T-helper 17 cell (primary cell): ENCODE data around the gene KMT2C. TPM values are rescaled to one million over a fixed set of nuclear protein-coding genes. Genes with fewer than 3 reads are reported as not detected.
"Not testable (repeated sequence)": the region's sequence is repeated elsewhere in the genome, so short reads cannot be mapped to it uniquely, and the experiment has no call there.

Experiments used
- ATAC-seq: fragments of 150-1000 bp; cut with Tn5 transposase; 2 replicates; pipeline ENCODE4 v1.10.0; 2021; ENCODE audit warnings: mild to moderate bottlenecking, moderate library complexity
- DNase-seq, 3 donors: peaks; one replicate each; pipeline versions ENCODE4 v3.0.0 to v3.0.0-alpha.2; 2020 to 2021
- H3K9me3 ChIP-seq: one replicate; pipeline ENCODE4 v1.7.0; 2013; ENCODE audit warnings: low read length, mild to moderate bottlenecking; ENCODE audit not compliant: control insufficient read depth, poor library complexity, severe bottlenecking
- H3K27ac Mint-ChIP-seq: one replicate; pipeline ENCODE4 v1.8.0; 2022; ENCODE audit warnings: mild to moderate bottlenecking, moderate library complexity, mixed read lengths
- H3K27me3 Mint-ChIP-seq: one replicate; pipeline ENCODE4 v1.8.0; 2022; ENCODE audit warnings: mixed read lengths
- H3K36me3 Mint-ChIP-seq: one replicate; pipeline ENCODE4 v1.8.0; 2022; ENCODE audit warnings: low read depth, mixed read lengths
- H3K4me1 Mint-ChIP-seq: one replicate; pipeline ENCODE4 v1.8.0; 2022; ENCODE audit warnings: mild to moderate bottlenecking, mixed read lengths
- H3K4me3 Mint-ChIP-seq: one replicate; pipeline ENCODE4 v1.8.0; 2022; ENCODE audit warnings: mild to moderate bottlenecking, moderate library complexity, mixed read lengths
- total RNA-seq, 4 donors: library from RNA in 2 of 4; stranded (reverse) in 2 of 4; gene quantifications; one replicate each; pipeline ENCODE4 v1.2.3 and lab custom pipeline; 2022 to 2026

KMT2C gene
- total RNA-seq, 2 donors from 2014 or later, result 151 to 154 TPM

GRCh38 chr7:152406491-152406890 is 29.3 kb downstream of the KMT2C start:
- Mint-ChIP-seq H3K4me1 (no peaks in the 10 kb centered on the region), H3K27ac (no peak overlapping the region), H3K4me3 (no peak overlapping the region), H3K36me3 (no peaks in the 10 kb centered on the region), H3K27me3 (no peaks in the 10 kb centered on the region)
- H3K9me3 ChIP-seq, result no peaks in the 10 kb centered on the region
- ATAC-seq, result peak; percentile 10
- DNase-seq, result no peak

GRCh38 chr7:152406030-152406429 is 29.8 kb downstream of the KMT2C start:
- H3K9me3 ChIP-seq, H3K27me3 Mint-ChIP-seq, H3K4me1 Mint-ChIP-seq, DNase-seq, H3K27ac Mint-ChIP-seq, H3K36me3 Mint-ChIP-seq, H3K4me3 Mint-ChIP-seq: not testable (repeated sequence)
- peak; percentile 10 for ATAC-seq

- no peaks in the 10 kb centered on the region for H3K36me3 Mint-ChIP-seq
- no peaks in the 10 kb centered on the region for H3K9me3 ChIP-seq
- DNase-seq, result no peak
- no peak overlapping the region for H3K27ac Mint-ChIP-seq
- H3K4me3 Mint-ChIP-seq, result no peak overlapping the region
- peaks cover 5% of the 10 kb centered on the region for H3K4me1 Mint-ChIP-seq
- no peaks in the 10 kb centered on the region for H3K27me3 Mint-ChIP-seq
- ATAC-seq, result peak; percentile 7
These were observed 32.1 kb downstream of the KMT2C start for GRCh38 chr7:152403726-152404125.

GRCh38 chr7:152402384-152403250 is 33.2 kb downstream of the KMT2C start:
- Mint-ChIP-seq H3K4me3 (no peak overlapping the region), H3K4me1 (peaks cover 12% of the 10 kb centered on the region), H3K36me3 (peaks cover 3% of the 10 kb centered on the region), H3K27ac (no peak overlapping the region), H3K27me3 (no peaks in the 10 kb centered on the region)
- ATAC-seq, result no peak
- no peak for DNase-seq
- no peaks in the 10 kb centered on the region for H3K9me3 ChIP-seq

- H3K4me3 Mint-ChIP-seq, result no peak overlapping the region
- H3K27me3 Mint-ChIP-seq, result no peaks in the 10 kb centered on the region
- H3K27ac Mint-ChIP-seq, result no peak overlapping the region
- H3K4me1 Mint-ChIP-seq, result peaks cover 26% of the 10 kb centered on the region
- H3K9me3 ChIP-seq, result no peaks in the 10 kb centered on the region
- ATAC-seq (no peak), DNase-seq (no peak)
- H3K36me3 Mint-ChIP-seq, result peaks cover 3% of the 10 kb centered on the region
These were observed 36.5 kb downstream of the KMT2C start for GRCh38 chr7:152399344-152399743.

- Mint-ChIP-seq H3K4me3 (no peak overlapping the region), H3K4me1 (peaks cover 44% of the 10 kb centered on the region), H3K27me3 (no peaks in the 10 kb centered on the region), H3K36me3 (peaks cover 3% of the 10 kb centered on the region), H3K27ac (no peak overlapping the region)
- DNase-seq (no peak), ATAC-seq (no peak)
- H3K9me3 ChIP-seq, result no peaks in the 10 kb centered on the region
These were observed 40.7 kb downstream of the KMT2C start for GRCh38 chr7:152395112-152395511.

- not testable (repeated sequence) for H3K9me3 ChIP-seq, DNase-seq, H3K27ac Mint-ChIP-seq, H3K4me3 Mint-ChIP-seq, H3K27me3 Mint-ChIP-seq, H3K36me3 Mint-ChIP-seq
- H3K4me1 Mint-ChIP-seq, result peaks cover 44% of the 10 kb centered on the region
- peak; percentile 33 for ATAC-seq
These were observed 41.6 kb downstream of the KMT2C start for GRCh38 chr7:152394214-152394613.

GRCh38 chr7:152392254-152392653 is 43.5 kb downstream of the KMT2C start:
- peaks cover 35% of the 10 kb centered on the region for H3K4me1 Mint-ChIP-seq

GRCh38 chr7:152386136-152386764 is 49.6 kb downstream of the KMT2C start:
- H3K36me3 Mint-ChIP-seq, H3K4me1 Mint-ChIP-seq, H3K9me3 ChIP-seq, H3K27me3 Mint-ChIP-seq, H3K27ac Mint-ChIP-seq, H3K4me3 Mint-ChIP-seq, DNase-seq: not testable (repeated sequence)
- ATAC-seq, result peak; percentile 18

More at GRCh38 chr7:152392254-152392653, 43.5 kb downstream of the KMT2C start:
- no peaks in the 10 kb centered on the region for H3K36me3 Mint-ChIP-seq
- no peak overlapping the region for H3K4me3 Mint-ChIP-seq
- no peaks in the 10 kb centered on the region for H3K27me3 Mint-ChIP-seq
- ATAC-seq, result no peak
- H3K27ac Mint-ChIP-seq, result no peak overlapping the region
- H3K9me3 ChIP-seq, result no peaks in the 10 kb centered on the region
- no peak for DNase-seq

- not testable (repeated sequence) for H3K9me3 ChIP-seq, H3K36me3 Mint-ChIP-seq, H3K4me3 Mint-ChIP-seq, H3K4me1 Mint-ChIP-seq, H3K27me3 Mint-ChIP-seq, DNase-seq, H3K27ac Mint-ChIP-seq
- ATAC-seq, result peak; percentile 29
These were observed 51.3 kb downstream of the KMT2C start for GRCh38 chr7:152384235-152385200.

GRCh38 chr7:152383341-152384234 is 52.2 kb downstream of the KMT2C start:
- DNase-seq, result no peak
- no peak overlapping the region for H3K4me3 Mint-ChIP-seq
- H3K27ac Mint-ChIP-seq, result no peak overlapping the region
- H3K9me3 ChIP-seq, result no peaks in the 10 kb centered on the region
- ATAC-seq, result peak; percentile 26
- H3K27me3 Mint-ChIP-seq, result no peaks in the 10 kb centered on the region
- H3K4me1 Mint-ChIP-seq, result peaks cover 12% of the 10 kb centered on the region
- H3K36me3 Mint-ChIP-seq, result no peaks in the 10 kb centered on the region

GRCh38 chr7:152382244-152382643 is 53.6 kb downstream of the KMT2C start:
- ATAC-seq (no peak), DNase-seq (no peak)
- Mint-ChIP-seq H3K4me3 (no peak overlapping the region), H3K4me1 (peaks cover 14% of the 10 kb centered on the region), H3K27me3 (no peaks in the 10 kb centered on the region), H3K27ac (no peak overlapping the region), H3K36me3 (no peaks in the 10 kb centered on the region)
- H3K9me3 ChIP-seq, result no peaks in the 10 kb centered on the region
